ENCODE results near the gene PICK1. TPM values are rescaled to one million over a fixed set of nuclear protein-coding genes. Genes with fewer than 3 reads are reported as not detected.
"Not testable (repeated sequence)": the region's sequence is repeated elsewhere in the genome, so short reads cannot be mapped to it uniquely, and the experiment has no call there.

PICK1 gene
- total RNA-seq, 1 donor from 2014 or later: 8.7 TPM

DNA sequence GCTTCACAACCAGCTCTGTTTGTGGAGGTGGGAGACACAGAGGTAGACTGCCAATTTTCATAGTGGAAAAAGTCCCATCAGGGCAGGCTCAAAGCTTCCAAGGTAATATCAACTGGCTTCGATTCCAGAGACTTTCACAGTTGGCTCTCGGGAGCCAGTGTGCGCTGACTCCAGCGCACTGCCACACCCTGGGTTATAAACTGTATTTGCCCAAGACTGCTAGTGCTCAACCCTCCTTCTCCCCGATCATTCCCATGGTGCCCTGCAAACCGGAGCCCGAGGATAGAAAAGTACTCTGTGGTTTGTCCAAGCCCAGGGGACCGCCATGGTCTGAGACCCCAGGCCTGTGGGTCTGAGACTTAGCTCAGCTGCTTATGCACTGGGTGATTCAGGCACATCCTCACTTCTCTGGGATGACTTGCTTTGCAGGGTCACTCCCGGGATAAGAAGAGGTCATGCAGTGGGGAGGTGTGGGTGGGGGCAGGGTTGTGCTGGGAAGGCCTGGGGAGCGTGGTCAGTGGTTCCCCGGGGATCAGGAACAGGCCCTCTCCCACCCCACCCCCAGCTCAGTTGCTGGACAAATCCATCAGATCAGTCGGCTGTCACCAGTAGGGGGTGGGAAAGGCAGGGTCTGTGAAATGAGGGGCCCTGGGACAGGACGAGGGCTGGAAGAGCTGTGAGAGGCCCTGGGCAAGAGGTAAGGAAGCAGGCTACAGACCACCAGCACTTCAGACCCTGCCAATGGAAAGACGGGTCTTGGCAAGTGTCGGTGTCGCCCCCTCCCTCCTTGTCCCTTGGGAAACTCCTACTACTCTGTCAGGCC is 26.7 kb upstream of the PICK1 start:
- DNase-seq (ENCODE audit: low read depth, low spot score): no peak

DNA sequence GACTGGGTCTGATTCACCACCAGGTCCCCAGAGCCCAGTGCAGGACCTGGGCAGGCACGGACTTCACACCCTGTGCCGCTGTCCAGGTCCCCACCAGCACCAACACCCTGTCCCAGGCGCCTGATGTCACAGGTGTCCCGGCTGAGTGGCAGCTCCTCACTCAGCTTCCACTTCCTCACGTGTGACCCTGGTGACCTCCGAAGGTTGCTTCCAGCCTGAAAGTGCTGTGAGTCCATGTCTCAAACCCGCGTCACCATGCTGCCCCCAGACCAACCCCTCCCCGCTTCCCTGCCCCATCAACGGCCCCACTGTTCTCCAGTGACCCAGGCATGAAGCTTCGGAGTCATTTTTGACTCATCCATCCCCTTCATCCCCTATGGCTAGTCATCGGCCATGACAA is 25.7 kb upstream of the PICK1 start:
- no peak for DNase-seq (ENCODE audit: low read depth, low spot score)

DNA sequence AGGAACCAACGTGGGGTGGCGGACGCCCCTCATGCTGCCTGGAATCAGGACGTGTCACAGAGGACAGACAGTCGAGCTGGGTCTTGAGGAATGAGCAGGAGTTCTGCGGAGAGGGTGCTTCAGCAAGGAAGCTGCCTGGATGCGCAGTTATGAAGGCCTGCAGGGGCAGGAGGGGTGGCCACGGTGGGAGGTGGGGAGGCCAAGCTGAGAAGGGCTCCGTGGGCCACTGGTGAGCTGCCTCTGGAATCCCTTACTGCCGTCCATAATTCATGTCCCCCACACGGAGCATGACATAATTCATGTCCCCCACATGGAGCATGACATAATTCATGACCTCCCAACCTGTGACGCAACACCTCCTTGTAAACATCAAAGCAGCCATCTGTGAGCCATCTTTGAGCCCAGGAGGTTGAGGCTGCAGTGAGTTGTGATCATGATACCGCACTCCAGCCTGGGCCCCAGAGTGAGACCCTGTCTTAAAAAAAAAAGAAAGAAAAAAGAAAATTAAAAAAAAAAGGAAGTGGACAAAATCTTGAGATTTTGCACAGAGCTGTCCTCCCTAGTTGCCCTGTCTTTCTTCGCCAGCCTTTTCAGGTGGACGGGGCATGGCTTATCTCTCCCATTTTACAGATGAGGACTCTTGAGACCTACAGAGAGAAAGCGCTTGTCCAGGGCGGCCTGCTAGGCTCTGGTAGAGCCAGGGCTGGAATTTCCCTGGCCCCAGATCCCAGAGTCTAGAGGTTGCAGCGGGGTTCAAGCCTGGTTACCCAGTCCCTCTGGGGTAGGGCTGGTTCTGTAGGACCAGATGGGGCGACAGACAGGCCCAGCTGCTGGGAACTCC is 24.3 kb upstream of the PICK1 start:
- no peak for DNase-seq (ENCODE audit: low read depth, low spot score)

DNA sequence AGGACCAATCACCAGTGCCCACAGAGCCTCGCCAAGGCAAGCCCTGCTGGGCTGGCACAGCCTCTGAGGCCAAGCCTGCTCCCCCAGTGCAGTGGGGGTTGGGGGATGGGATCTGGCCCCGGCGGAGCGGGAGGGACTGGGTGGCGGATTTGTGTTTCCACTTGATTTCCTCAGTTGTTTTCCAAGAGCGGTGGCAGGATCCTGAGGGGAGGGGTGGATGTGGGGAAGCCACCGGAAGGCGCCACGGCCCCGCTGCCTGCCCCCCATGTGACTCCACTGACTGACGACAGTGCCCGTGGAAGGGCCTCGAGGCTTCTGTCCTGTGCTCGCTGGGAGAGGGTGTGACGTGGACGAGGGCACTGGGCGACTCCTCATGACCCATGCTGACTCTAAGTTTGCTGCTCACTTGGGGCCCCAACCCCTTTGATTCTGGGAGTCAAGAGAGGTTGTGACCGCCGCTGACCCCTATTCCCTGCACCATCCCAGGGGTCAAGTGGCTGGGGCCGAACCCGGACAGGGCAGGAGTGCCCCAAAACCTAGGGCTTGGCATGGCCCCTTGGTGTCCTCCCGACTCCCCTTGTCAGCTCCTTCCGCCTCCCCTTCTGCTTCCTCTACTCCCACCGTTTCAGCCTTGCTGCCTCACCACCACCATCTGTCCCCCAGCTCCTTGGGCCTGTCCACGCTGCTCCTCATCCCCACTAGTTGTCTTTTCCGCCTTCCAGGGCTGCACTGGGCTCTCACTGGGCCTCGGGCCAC is 23.5 kb upstream of the PICK1 start:
- DNase-seq (ENCODE audit: low read depth, low spot score): no peak

DNA sequence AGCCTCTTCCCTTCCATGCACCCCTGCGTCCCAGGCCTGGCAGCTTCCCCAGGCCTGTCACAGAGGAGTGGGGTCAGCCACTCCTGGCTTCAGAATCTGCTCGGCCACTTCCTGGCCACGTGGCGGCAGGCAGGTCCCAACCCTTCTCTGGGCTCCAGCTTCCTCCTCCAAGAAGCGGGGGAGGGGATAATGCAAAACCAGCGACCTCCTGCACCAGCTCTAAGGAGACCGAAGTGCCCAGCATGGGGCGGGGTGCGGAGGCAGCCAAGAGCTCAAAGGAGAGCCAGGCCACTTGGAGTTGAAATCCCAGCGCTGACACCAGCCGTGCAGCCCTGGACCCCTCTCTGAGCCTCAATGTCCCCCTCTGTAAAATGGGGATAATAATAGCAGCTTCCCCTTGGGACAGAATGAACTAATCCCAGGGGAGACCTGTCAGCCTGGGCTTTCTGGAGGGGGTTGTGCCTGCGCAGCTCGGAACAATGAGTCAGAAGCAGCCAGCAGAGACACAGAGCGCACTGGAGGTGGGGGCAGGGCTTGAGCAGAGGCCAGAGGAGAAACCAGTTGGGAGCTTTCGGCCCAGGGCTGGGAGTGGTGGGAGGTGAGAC is 22.8 kb upstream of the PICK1 start:
- DNase-seq (ENCODE audit: low read depth, low spot score): peak; percentile 57

DNA sequence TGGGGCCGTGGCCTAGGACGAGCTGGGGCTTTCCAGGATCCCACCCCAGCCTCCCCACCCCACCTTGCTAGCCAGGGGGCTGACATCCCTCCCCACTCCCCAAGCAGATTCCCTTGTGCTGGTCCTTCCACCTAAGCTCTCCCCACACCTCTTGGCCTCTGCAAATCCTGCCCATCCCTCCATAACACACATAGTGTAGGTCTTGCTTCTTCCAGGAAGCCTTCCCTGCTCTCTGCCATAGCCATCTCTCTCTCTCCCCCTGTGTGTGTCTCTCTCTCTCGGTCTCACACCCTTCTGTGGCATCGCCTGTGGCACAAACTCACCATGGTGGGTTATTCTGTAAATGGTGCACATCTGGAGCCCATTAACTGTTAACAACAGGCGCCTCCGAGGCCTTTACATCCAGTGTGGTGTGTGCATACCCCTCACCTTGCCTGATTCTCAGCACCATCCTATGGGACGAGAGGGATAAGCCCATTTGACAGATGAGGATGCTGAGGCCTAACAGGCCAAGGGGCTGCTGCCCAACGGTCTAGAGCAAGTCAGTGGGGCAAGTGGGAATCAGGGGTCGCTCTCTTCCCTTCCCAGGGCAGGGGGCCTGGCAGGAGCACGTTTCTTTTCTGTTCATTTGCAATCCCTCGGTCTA is 22.2 kb upstream of the PICK1 start:
- no peak for DNase-seq (ENCODE audit: low read depth, low spot score)

DNA sequence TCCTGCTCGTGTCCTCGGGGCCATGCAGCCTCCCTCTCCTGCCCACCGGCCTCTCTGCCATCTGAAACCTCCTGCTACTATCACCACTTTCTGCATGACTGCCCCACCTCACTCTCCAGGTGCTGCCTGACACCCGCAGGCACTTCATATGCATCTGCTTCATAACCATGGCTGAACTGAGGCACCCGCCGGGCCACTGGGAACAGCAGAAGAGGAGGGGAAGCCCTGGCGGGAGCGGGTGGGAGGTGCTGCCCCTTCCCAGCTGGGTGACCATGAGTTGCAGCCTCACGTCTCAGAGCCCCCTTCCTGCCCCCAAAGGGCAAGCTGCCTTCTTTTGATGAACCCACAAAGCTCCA is 21.7 kb upstream of the PICK1 start:
- DNase-seq (ENCODE audit: low read depth, low spot score): no peak

DNA sequence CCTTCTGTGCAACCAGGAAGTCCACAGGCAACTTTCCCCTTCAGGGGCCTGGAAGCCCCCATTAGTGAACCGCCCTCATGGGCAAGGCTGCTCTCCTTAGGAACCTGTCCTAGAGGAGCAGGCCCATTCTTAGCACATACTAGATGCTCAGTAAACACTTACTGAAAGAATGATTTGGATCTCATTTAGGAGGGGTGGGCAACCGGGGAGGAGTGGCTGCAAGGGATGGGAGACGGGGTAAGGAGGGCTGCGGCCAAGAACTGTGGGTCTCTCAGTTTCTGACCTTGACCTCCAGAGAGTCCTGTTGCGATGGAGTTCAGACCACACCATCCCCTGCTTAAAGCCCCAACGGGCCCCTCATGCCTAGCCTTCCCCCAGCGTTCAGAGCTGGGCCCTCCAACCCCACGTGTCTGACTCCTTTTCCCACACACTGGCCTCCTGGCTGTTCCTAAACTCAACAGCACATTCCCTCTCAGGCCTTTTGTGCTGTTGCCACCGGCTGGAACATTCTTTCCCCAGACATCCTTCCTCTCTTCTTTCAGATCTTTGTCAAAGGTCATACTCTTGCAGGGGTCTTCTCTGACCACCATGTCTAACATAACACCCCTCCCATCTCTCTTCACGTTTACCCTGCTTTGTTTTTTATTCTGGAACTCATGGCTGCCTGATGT is 20.7 kb upstream of the PICK1 start:
- no peak for DNase-seq (ENCODE audit: low read depth, low spot score)

DNA sequence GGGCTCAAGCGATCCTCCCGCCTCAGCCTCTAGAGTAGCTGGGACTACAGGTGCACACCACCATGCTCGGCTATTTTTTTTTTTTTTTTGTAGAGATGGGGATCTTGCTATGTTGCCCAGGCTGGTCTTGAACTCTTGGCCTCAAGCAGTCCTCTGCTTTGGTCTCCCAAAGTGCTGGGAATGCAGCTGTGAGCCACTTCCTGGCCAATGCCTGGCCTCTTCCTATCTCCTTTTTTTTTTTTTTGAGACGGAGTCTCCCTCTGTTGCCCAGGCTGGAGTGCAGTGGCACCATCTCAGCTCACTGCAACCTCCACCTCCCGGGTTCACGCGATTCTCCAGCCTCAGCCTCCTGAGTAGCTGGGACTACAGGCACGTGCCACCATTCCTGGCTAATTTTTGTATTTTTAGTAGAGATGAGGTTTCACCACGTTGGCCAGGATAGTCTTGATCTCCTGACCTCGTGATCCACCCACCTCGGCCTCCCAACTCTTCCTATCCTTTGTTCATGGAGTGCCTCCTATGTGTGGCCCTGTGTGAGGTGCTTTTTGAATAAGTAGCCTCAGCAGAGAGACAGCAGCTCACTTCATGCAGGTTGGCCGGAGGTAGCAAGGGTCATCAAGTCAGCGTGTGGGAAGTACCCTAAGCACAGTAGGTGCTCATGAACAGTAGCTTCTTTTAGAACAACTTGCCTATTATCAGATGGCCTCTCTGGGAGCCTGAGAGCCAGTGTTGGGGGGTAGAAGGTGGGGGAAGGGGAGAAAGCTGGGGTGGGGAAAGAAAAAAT is 19.6 kb upstream of the PICK1 start:
- not testable (repeated sequence) for DNase-seq (ENCODE audit: low read depth, low spot score)

DNA sequence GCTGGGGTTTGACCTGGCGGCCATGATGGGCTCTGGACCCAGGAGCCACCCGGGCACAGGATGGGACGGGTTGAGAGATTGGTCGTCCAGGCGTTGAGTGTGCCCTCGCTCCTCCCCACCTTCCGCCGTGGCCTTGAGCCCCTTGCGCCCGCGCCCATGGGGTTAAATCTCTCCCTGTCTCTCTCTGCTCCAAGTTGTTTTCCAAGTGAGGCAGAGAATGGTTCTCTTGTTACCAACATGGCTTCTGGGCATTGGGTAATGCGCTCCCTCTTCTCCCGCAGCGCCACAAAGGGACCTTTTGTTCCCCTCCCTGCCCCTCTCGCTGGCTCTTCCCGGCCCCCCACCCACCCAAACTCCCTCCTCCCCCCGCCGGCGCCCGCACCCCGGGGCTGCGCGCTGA is 18.8 kb upstream of the PICK1 start:
- no peak for DNase-seq (ENCODE audit: low read depth, low spot score)

DNA sequence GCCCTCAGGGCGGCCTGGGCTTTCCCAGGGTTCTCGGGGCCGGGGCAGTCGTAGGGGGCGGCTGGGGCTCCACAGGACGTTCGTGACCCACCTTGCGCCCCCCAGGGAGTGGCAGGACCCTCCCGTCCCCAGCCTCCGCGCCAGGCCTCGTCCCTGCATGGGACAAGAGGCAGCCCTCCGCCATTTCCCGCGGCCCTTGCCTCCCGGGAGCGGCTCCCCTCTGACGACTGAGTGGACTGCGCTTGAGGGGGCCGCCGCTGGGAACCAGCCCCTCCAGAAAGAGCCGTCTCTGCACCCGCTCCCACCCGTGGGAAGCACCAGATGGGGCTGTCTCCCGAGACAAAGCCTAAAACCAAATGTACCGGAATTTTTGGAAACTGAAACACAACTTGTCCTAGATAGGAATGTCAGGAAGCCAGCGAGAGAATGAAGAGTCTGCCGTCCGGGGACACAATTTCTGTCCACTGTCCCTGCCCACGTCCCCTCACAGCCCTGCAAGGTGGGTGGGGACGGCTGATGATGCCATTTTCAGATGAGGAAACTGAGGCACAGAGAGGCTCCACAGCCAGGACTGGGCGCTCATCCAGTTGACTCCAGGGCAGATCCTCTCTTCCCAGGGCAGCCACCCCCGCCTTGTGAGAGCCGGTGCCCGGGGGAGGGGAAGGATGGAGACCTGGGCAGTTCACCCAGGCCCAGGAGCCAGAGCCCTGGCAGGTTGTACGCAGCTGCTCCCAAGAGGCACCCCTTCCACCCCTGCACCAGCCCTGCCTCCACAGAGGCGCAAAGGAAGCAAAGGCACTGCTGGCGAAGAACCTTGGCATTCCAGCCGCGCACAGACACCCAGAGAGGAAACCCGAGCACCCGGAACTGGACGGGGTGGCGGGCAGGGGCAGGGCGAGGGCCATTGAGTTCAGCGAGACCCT is 18.1 kb upstream of the PICK1 start:
- DNase-seq (ENCODE audit: low read depth, low spot score): no peak

DNA sequence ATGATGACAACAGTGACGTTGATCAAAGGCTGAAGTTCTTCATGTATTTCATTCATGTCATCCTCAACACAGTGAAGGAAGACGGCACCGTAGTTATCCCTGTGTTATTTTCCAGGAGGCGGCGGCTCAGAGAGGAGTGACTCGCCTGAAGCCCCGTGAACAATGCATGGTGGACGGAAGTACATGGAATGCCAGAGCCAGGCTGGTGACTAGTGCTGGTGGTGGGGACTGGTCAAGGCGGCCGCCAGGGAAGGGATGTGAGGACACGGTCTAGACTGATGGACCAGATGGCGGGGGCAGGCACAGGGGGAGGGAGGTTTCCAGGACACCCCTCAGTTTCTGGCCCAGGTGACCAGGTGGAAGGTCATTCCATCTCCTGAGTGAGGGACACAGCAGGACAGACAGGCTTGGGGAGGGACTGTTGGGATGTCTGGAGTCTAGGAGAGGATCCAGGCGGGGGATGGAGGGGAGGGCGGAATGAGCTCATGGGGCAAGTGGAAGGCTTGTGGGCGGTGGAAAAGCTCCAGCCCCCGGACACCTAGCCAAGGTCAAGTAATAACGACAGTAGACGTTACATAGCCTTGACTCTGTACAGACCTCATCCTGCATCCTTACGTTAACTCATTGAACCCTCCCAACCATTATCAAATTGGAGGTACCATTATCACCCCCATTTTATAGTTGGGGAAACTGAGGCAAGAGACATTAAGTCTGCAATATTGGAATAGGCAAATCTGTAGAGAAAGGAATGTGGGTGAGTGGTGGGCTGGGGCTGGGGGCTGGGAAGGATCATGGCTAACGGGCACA is 16.0 kb upstream of the PICK1 start:
- DNase-seq (ENCODE audit: low read depth, low spot score): no peak

DNA sequence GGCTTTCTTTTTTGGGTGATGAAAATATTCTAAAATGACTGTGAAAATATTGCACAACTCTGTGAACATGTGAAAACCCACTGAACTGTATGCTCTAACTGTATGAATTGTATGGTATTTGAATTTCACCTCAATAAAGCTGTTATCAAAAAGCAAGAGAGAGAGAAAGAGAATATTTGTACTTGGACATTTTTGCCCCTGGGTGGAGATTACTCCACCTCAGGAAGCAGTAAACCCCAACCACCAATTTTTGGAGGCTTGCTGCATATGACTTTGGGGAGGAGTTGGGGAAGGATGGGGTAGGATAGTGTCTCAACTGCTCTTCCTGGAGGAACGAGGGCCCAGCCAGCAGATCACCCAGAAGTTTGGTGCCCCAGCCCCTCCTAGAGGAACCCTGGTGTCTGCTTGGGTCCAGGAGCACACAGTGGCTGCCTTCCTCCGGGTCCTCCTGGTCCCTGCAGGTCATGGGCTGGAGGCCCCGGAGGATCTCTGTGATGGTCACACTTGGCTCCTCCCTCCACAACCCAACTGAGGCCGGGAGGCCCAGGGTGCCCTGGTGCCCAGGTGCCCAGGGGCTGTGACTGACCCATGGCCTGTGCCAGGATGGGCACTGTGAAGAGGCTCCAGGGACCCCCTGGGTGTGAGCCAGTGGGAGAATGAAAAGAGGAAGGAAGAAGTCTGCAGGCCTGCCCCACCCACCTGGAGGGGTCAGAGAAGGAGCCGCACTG is 15.3 kb upstream of the PICK1 start:
- no peak for DNase-seq (ENCODE audit: low read depth, low spot score)

DNA sequence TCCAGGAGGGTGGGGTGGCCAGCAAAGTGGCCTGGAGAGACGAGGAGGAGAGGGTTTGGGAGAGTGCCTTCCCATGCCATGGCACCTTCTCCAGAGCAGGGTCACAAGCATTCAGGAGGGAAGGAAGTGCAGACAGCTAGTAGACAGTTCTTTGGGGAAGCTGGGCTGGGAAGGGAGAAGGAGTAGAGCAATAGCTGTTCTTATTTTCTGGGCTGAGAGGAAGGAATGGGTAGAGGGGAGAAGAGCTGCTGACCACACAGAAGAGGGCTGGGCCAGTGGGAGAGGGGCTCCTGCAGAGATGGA is 14.8 kb upstream of the PICK1 start:
- no peak for DNase-seq (ENCODE audit: low read depth, low spot score)

DNA sequence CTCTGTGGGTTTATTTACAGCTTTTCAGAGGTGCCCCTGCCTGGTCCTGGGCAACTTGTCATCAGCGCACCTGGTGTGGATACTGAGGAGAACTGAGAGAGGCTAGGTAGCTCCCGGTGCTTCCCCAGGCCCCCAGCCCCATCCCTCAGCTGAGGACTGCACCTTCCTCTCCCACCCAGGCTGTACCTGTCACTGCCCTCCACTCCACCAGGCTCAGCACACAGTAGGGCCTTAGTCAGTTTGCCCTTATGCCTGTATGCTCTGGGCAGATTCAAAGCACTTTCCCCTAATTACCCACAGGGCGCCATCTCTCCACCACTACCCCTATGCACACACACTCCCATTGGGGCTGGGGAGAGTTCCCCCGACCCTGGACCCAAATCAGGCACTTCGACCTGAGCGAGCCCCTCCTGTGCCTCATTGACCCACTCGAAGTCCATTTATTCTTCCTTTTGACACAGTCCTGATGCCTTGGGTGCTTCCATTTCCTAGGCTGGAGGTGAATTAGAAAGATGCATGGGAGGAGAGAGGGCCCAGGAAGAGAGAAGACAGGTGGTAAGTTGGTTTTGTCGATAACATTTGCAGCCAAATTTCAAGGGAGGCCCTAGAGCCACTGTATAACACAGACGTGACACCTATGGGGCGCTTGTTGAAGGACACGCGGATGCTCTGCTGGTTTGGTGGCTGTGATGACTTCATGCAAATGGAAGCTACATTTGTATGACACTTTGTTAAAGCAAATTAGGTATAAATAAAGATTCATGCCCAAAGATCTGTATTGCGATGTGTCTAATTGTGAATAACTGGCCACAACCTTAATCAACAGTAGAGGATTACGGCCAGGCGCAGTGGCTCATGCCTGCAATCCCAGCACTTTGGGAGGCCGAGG is 13.8 kb upstream of the PICK1 start:
- DNase-seq (ENCODE audit: low read depth, low spot score): no peak

DNA sequence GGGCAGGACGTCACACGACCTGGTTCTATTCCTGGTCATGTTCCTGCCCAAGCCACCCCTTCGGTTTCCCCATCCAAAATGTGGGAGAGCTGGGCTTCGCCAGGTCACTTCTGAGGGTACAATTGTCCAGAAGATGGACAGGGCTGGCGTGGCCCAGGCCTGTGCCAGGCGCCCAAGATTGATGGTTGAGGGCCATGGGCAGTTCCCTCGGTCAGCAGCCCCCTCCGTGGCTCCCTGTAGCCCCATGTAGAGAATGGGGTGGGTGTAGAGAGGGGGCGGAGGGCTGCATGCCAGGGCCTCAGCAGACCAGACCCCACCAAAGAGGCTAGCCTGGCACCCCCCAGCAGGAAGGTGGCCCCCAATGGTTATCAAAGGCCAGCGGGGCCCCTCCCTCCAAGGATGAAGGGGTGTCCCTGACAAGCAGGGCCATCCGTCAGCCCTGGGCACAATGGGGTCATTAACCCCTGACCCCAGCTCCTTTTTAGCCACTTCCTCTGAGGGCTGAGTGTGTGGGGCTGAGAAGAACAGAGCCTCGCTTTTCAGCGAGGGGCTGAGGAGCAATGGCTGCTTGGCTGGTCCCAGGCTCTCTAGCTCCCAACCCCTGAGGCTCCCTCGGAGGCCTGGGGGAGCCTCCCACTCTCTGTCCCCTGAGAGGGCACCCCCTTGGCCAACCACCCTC is 11.0 kb upstream of the PICK1 start:
- no peak for DNase-seq (ENCODE audit: low read depth, low spot score)

Data from pulmonary artery endothelial cell (primary cell).